ENCODE measurements around the gene APLF. TPM values are rescaled to one million over a fixed set of nuclear protein-coding genes. Genes with fewer than 3 reads are reported as not detected.

Gene APLF
- total and polyA plus RNA-seq, 2 donors (not counting 3 experiments of a cell fraction or from before 2014, with no cell fraction given): 0.75 to 2.3 TPM

DNA sequence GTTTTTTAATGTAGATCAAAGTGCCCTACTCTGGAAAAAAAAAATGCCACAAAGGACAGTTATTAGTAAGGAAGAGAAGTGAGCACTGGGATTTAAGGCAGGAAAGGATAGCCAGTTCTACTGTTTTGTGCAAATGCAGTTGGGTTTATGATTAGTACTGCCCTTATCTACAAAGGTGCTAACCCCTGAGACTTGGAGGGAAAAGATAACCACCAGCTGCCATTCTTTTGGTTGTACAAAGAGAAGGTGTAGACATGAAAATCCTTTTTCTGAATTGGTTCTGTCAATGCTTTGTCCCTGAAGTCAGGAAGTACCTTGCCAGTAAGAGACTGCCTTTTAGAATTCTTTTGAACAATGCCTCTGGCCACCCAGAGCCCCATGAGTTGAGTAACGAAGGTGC, 11.3 kb downstream of the APLF start:
- POLR2A ChIA-PET: no interaction called here

More for the DNA sequence above, 11.3 kb downstream of the APLF start:
- Histone ChIP-seq H3K4me1 (ENCODE audit: control insufficient read depth, extremely low read depth, insufficient read depth, low read length) (peaks cover 5% of the 10 kb centered on the region), H3K27ac (ENCODE audit: insufficient read depth, low read depth, low read length) (no peak overlapping the region), H3K9me1 (replicated peaks; ENCODE audit: control insufficient read depth, extremely low read depth, insufficient read depth, low read length) (no peaks in the 10 kb centered on the region), H3K9ac (replicated peaks; ENCODE audit: extremely low read depth, insufficient read depth, low read length) (no peak overlapping the region), H3K4me3 (replicated peaks in 1 of 3; ENCODE audit: insufficient read depth in 1 of 3, low read depth in 1 of 3, low read length in 3 of 3) (no peak overlapping the region), H3K36me3 (ENCODE audit: control insufficient read depth in 2 of 2, extremely low read depth in 1 of 2, insufficient read depth in 2 of 2, low read length in 2 of 2) (no peaks in the 10 kb centered on the region), H3K9me3 (replicated peaks; ENCODE audit: control insufficient read depth, insufficient read depth, low read length) (no peaks in the 10 kb centered on the region), H2AFZ (ENCODE audit: low read depth, low read length) (no peak overlapping the region), H4K20me1 (replicated peaks; ENCODE audit: control insufficient read depth, extremely low read depth, insufficient read depth, low read length) (no peaks in the 10 kb centered on the region), H3K4me2 (ENCODE audit: insufficient read depth, low read length) (no peak overlapping the region), H3K27me3 (ENCODE audit: control insufficient read depth in 2 of 2, insufficient read depth in 2 of 2, low read length in 2 of 2) (no peaks in the 10 kb centered on the region), H3K79me2 (ENCODE audit: control insufficient read depth, insufficient read depth, low read length) (no peaks in the 10 kb centered on the region)
- CTCF ChIA-PET: interaction anchor here (0.7 to 2.7 kb wide), 6 partner anchors 9 to 447 kb away, joined by 3 to 14 read pairs (median 4); partner anchors contain the start of genes APLF and FBXO48
- DNase-seq (ENCODE audit: low read depth, low spot score) (no peak), FAIRE-seq (no peak)
- dilution Hi-C loops (cut with MboI; ENCODE audit: extremely low pct_ligation_motif_present, low sequenced_read_pairs) (loop anchor here (25.0 kb wide), 1 partner anchor 234 kb away; no protein-coding TSS in a partner anchor), intact Hi-C loops (cut with micrococcal nuclease) (no loop called here)
- BruUV-seq (replicated peaks): no TSS peak
- TF ChIP-seq MYC (IDR thresholded peaks at IDR 0.05; ENCODE audit: low read depth, low read length) (no peak), GATA2 (IDR thresholded peaks at IDR 0.05; ENCODE audit: insufficient read depth, insufficient read length, low read depth, low read length) (no peak), JUN (IDR thresholded peaks at IDR 0.05; ENCODE audit: borderline replicate concordance, insufficient read depth, insufficient read length, low read depth) (no peak), POLR2A (IDR thresholded peaks at IDR 0.05; ENCODE audit: low read depth, low read length) (no peak), FOS (IDR thresholded peaks at IDR 0.05; ENCODE audit: borderline replicate concordance, insufficient read depth, low read length) (no peak), EZH2 (IDR thresholded peaks at IDR 0.05; ENCODE audit: borderline replicate concordance, low read depth, low read length, severe bottlenecking) (no peak), POLR2AphosphoS5 (IDR thresholded peaks at IDR 0.05; ENCODE audit: insufficient read depth, low read depth, low read length) (no peak)
- TF ChIP-seq, protein P1, sequence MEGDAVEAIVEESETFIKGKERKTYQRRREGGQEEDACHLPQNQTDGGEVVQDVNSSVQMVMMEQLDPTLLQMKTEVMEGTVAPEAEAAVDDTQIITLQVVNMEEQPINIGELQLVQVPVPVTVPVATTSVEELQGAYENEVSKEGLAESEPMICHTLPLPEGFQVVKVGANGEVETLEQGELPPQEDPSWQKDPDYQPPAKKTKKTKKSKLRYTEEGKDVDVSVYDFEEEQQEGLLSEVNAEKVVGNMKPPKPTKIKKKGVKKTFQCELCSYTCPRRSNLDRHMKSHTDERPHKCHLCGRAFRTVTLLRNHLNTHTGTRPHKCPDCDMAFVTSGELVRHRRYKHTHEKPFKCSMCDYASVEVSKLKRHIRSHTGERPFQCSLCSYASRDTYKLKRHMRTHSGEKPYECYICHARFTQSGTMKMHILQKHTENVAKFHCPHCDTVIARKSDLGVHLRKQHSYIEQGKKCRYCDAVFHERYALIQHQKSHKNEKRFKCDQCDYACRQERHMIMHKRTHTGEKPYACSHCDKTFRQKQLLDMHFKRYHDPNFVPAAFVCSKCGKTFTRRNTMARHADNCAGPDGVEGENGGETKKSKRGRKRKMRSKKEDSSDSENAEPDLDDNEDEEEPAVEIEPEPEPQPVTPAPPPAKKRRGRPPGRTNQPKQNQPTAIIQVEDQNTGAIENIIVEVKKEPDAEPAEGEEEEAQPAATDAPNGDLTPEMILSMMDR (IDR thresholded peaks at IDR 0.05; ENCODE audit: extremely low read depth in 1 of 2, insufficient read depth in 1 of 2, low read depth in 1 of 2, low read length in 2 of 2): no peak
- TF ChIP-seq, protein P2, sequence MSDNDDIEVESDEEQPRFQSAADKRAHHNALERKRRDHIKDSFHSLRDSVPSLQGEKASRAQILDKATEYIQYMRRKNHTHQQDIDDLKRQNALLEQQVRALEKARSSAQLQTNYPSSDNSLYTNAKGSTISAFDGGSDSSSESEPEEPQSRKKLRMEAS (IDR thresholded peaks at IDR 0.05; ENCODE audit: insufficient read depth, insufficient read length): no peak
